Brain microvascular endothelial cell (primary cell): Measurements from ENCODE around the gene BOK.
"Not testable (repeated sequence)": the region's sequence is repeated elsewhere in the genome, so short reads cannot be mapped to it uniquely, and the experiment has no call there.

Source experiments
- DNase-seq: peaks from one replicate; pipeline ENCODE4 v3.0.0-alpha.2; 2020
- H3K27ac ChIP-seq: fragments of 250-450 bp; sonication (Bioruptor Pico); 2 replicates; pipeline ENCODE4 v1.5.1; 2020; ENCODE audit warnings: mild to moderate bottlenecking, moderate library complexity
- H3K27me3 ChIP-seq: fragments of 250-450 bp; sonication (Bioruptor Pico); replicated peaks from 2 replicates; pipeline ENCODE4 v1.5.1; 2020; ENCODE audit warnings: mild to moderate bottlenecking
- H3K36me3 ChIP-seq: fragments of 250-450 bp; sonication (Bioruptor Pico); replicated peaks from 2 replicates; pipeline ENCODE4 v1.5.1; 2020; ENCODE audit warnings: mild to moderate bottlenecking
- H3K4me3 ChIP-seq: 2 replicates; pipeline ENCODE4 v1.5.1; 2011; ENCODE audit warnings: low read depth, mild to moderate bottlenecking, control low read depth, low read length, moderate library complexity
- CTCF ChIP-seq: IDR thresholded peaks from 2 replicates; pipeline ENCODE4 v1.5.1; 2011; ENCODE audit warnings: low read depth, mild to moderate bottlenecking, moderate library complexity, low read length, control low read depth, inconsistent platforms; ENCODE audit errors: missing control alignments
- in situ Hi-C: cut with HindIII; loops from 2 replicates; pipeline ENCODE4 v1.10.0; 2017; ENCODE audit warnings: low sequenced_read_pairs, low pct_ligation_motif_present

Gene BOK

GRCh38 chr2:241516520-241516965 is 42.0 kb upstream of the BOK start:
- no peaks in the 10 kb centered on the region for H3K36me3 ChIP-seq
- DNase-seq: no peak
- no peaks in the 10 kb centered on the region for H3K27me3 ChIP-seq
- H3K4me3 ChIP-seq: no peak overlapping the region
- H3K27ac ChIP-seq: no peak overlapping the region
- TF ChIP-seq CTCF: no peak
- in situ Hi-C loops: no loop called here

GRCh38 chr2:241517297-241517696 is 41.2 kb upstream of the BOK start:
- Histone ChIP-seq H3K36me3 (no peaks in the 10 kb centered on the region), H3K27ac (no peak overlapping the region), H3K4me3 (no peak overlapping the region), H3K27me3 (no peaks in the 10 kb centered on the region)
- in situ Hi-C loops: no loop called here
- no peak for DNase-seq
- no peak for TF ChIP-seq CTCF

- no peak overlapping the region for H3K4me3 ChIP-seq
Observed at GRCh38 chr2:241519669-241520068, 38.9 kb upstream of the BOK start.

GRCh38 chr2:241522477-241522876 is 36.1 kb upstream of the BOK start:
- in situ Hi-C loops: no loop called here
- Histone ChIP-seq H3K27ac (no peak overlapping the region), H3K36me3 (no peaks in the 10 kb centered on the region), H3K27me3 (no peaks in the 10 kb centered on the region), H3K4me3 (no peak overlapping the region)
- no peak for DNase-seq
- TF ChIP-seq CTCF: no peak

More at GRCh38 chr2:241519669-241520068, 38.9 kb upstream of the BOK start:
- H3K36me3 ChIP-seq: no peaks in the 10 kb centered on the region
- H3K27ac ChIP-seq: no peak overlapping the region
- H3K27me3 ChIP-seq: no peaks in the 10 kb centered on the region
- in situ Hi-C loops: no loop called here
- peak; percentile 2 for TF ChIP-seq CTCF
- no peak for DNase-seq

GRCh38 chr2:241525818-241526780 is 32.4 kb upstream of the BOK start:
- DNase-seq, in situ Hi-C loops, H3K4me3 ChIP-seq, H3K27ac ChIP-seq, H3K36me3 ChIP-seq, H3K27me3 ChIP-seq: not testable (repeated sequence)

- Histone ChIP-seq H3K27me3 (peaks cover 3% of the 10 kb centered on the region), H3K4me3 (no peak overlapping the region), H3K36me3 (no peaks in the 10 kb centered on the region), H3K27ac (no peak overlapping the region)
- in situ Hi-C loops: no loop called here
- no peak for DNase-seq
- no peak for TF ChIP-seq CTCF
Observed at GRCh38 chr2:241530571-241530970, 28.0 kb upstream of the BOK start.
